Activated CD4-positive, alpha-beta memory T cell treated with anti-CD3 and anti-CD28 coated beads, Interleukin-2, amount 10 ng/mL, durations not matched to agents 7 days and 5 days (primary cell): ENCODE results near the gene DSTN. TPM values are rescaled to one million over a fixed set of nuclear protein-coding genes. Genes with fewer than 3 reads are reported as not detected.

ENCODE experiments used
- CTCF ChIA-PET: fragments of 350-600 bp; sonication (Branson Sonifier 250); formaldehyde crosslinking; loops from one replicate; lab custom pipeline; 2021; ENCODE audit warnings: antibody characterized with exemption, inconsistent platforms; lab: Charles Lee
- POLR2A ChIA-PET: fragments of 350-600 bp; sonication (Branson Sonifier 250); formaldehyde crosslinking; loops from one replicate; lab custom pipeline; 2021; ENCODE audit warnings: antibody characterized with exemption; lab: Charles Lee
- DNase-seq: peaks from one replicate; pipeline ENCODE4 v3.0.0-alpha.2; 2020
- H3K27ac Mint-ChIP-seq: one replicate; pipeline ENCODE4 v1.8.0; 2021; ENCODE audit warnings: mild to moderate bottlenecking, mixed read lengths
- H3K27me3 Mint-ChIP-seq: one replicate; pipeline ENCODE4 v1.8.0; 2021; ENCODE audit warnings: mixed read lengths
- H3K36me3 Mint-ChIP-seq: one replicate; pipeline ENCODE4 v1.8.0; 2021; ENCODE audit warnings: low read depth, mixed read lengths
- H3K4me1 Mint-ChIP-seq: one replicate; pipeline ENCODE4 v1.8.0; 2021; ENCODE audit warnings: mixed read lengths
- H3K4me3 Mint-ChIP-seq: one replicate; pipeline ENCODE4 v1.8.0; 2021; ENCODE audit warnings: mild to moderate bottlenecking, mixed read lengths
- H3K9me3 Mint-ChIP-seq: one replicate; pipeline ENCODE4 v1.8.0; 2021; ENCODE audit warnings: mixed read lengths
- total RNA-seq, 2 experiments: library from RNA; stranded (reverse); gene quantifications; one replicate each; pipeline ENCODE4 v1.2.3, GENCODE V29; 2021

DSTN gene
- total RNA-seq, 2 experiments from 2014 or later, result 104 to 109 TPM

- POLR2A ChIA-PET, result no interaction called here
- DNase-seq, result no peak
- Mint-ChIP-seq H3K4me1 (peaks cover 2% of the 10 kb centered on the region), H3K27ac (no peak overlapping the region), H3K4me3 (no peak overlapping the region), H3K36me3 (peaks cover 48% of the 10 kb centered on the region), H3K9me3 (no peaks in the 10 kb centered on the region), H3K27me3 (no peaks in the 10 kb centered on the region)
- CTCF ChIA-PET, result interaction anchor here (2.0 kb wide), 1 partner anchor 60 kb away, joined by 4 read pairs; no protein-coding TSS in a partner anchor
Observed at GRCh38 chr20:17622086-17622850, 52.4 kb downstream of the DSTN start.

- POLR2A ChIA-PET, result no interaction called here
- no peak overlapping the region for H3K4me3 Mint-ChIP-seq
- H3K9me3 Mint-ChIP-seq, result no peaks in the 10 kb centered on the region
- H3K36me3 Mint-ChIP-seq, result peaks cover 44% of the 10 kb centered on the region
- H3K4me1 Mint-ChIP-seq, result no peaks in the 10 kb centered on the region
- no peak overlapping the region for H3K27ac Mint-ChIP-seq
- no peak for DNase-seq
- H3K27me3 Mint-ChIP-seq, result no peaks in the 10 kb centered on the region
- CTCF ChIA-PET, result no interaction called here
Observed at GRCh38 chr20:17622851-17623508, 53.1 kb downstream of the DSTN start.

- no peak for DNase-seq
- H3K27me3 Mint-ChIP-seq, result no peaks in the 10 kb centered on the region
- no peak overlapping the region for H3K27ac Mint-ChIP-seq
- H3K4me1 Mint-ChIP-seq, result no peaks in the 10 kb centered on the region
- H3K9me3 Mint-ChIP-seq, result no peaks in the 10 kb centered on the region
- CTCF ChIA-PET, result no interaction called here
- H3K36me3 Mint-ChIP-seq, result peaks cover 45% of the 10 kb centered on the region
- POLR2A ChIA-PET, result interaction anchor here (0.6 kb wide), 1 partner anchor 1723 kb away, joined by 3 read pairs; no protein-coding TSS in a partner anchor
- H3K4me3 Mint-ChIP-seq, result no peak overlapping the region
Observed at GRCh38 chr20:17624070-17624469, 54.2 kb downstream of the DSTN start.

- Mint-ChIP-seq H3K4me1 (no peaks in the 10 kb centered on the region), H3K4me3 (no peak overlapping the region), H3K27ac (no peak overlapping the region), H3K36me3 (peaks cover 40% of the 10 kb centered on the region), H3K27me3 (no peaks in the 10 kb centered on the region), H3K9me3 (no peaks in the 10 kb centered on the region)
- no peak for DNase-seq
- ChIA-PET POLR2A (interaction anchor here (1.1 kb wide), 1 partner anchor 55 kb away, joined by 3 read pairs; the partner anchor contains the start of gene DSTN), CTCF (no interaction called here)
Observed at GRCh38 chr20:17624551-17625245, 54.8 kb downstream of the DSTN start.

- ChIA-PET CTCF (no interaction called here), POLR2A (interaction anchor here (1.1 kb wide), 1 partner anchor 56 kb away, joined by 3 read pairs; the partner anchor contains the start of gene DSTN)
- no peak overlapping the region for H3K4me3 Mint-ChIP-seq
Observed at GRCh38 chr20:17625246-17626051, 55.6 kb downstream of the DSTN start.

GRCh38 chr20:17626217-17627007 is 56.5 kb downstream of the DSTN start:
- ChIA-PET POLR2A (no interaction called here), CTCF (interaction anchor here (1.4 kb wide), 1 partner anchor 121 kb away, joined by 3 read pairs; no protein-coding TSS in a partner anchor)
- H3K4me1 Mint-ChIP-seq, result no peaks in the 10 kb centered on the region
- H3K4me3 Mint-ChIP-seq, result no peak overlapping the region
- no peak for DNase-seq
- no peaks in the 10 kb centered on the region for H3K27me3 Mint-ChIP-seq
- no peak overlapping the region for H3K27ac Mint-ChIP-seq
- no peaks in the 10 kb centered on the region for H3K9me3 Mint-ChIP-seq
- H3K36me3 Mint-ChIP-seq, result peaks cover 32% of the 10 kb centered on the region

More at GRCh38 chr20:17625246-17626051, 55.6 kb downstream of the DSTN start:
- no peaks in the 10 kb centered on the region for H3K4me1 Mint-ChIP-seq
- DNase-seq, result no peak
- H3K27me3 Mint-ChIP-seq, result no peaks in the 10 kb centered on the region
- H3K36me3 Mint-ChIP-seq, result peaks cover 40% of the 10 kb centered on the region
- H3K27ac Mint-ChIP-seq, result no peak overlapping the region
- no peaks in the 10 kb centered on the region for H3K9me3 Mint-ChIP-seq

GRCh38 chr20:17627101-17627955 is 57.5 kb downstream of the DSTN start:
- H3K9me3 Mint-ChIP-seq, result no peaks in the 10 kb centered on the region
- CTCF ChIA-PET, result interaction anchor here (1.4 kb wide), 1 partner anchor 122 kb away, joined by 3 read pairs; no protein-coding TSS in a partner anchor
- no peaks in the 10 kb centered on the region for H3K27me3 Mint-ChIP-seq
- peaks cover 32% of the 10 kb centered on the region for H3K36me3 Mint-ChIP-seq
- DNase-seq, result no peak
- no peaks in the 10 kb centered on the region for H3K4me1 Mint-ChIP-seq
- no peak overlapping the region for H3K4me3 Mint-ChIP-seq
- no peak overlapping the region for H3K27ac Mint-ChIP-seq
- POLR2A ChIA-PET, result no interaction called here

- Mint-ChIP-seq H3K36me3 (peaks cover 37% of the 10 kb centered on the region), H3K4me3 (no peak overlapping the region), H3K4me1 (no peaks in the 10 kb centered on the region), H3K9me3 (no peaks in the 10 kb centered on the region), H3K27ac (peak overlapping the region; percentile 56), H3K27me3 (no peaks in the 10 kb centered on the region)
- ChIA-PET CTCF (interaction anchor here (0.7 kb wide), 1 partner anchor 92 kb away, joined by 4 read pairs; no protein-coding TSS in a partner anchor), POLR2A (no interaction called here)
- DNase-seq, result no peak
Observed at GRCh38 chr20:17628101-17628841, 58.4 kb downstream of the DSTN start.

GRCh38 chr20:17629025-17629424 is 59.1 kb downstream of the DSTN start:
- no peaks in the 10 kb centered on the region for H3K4me1 Mint-ChIP-seq
- ChIA-PET POLR2A (no interaction called here), CTCF (interaction anchor here (0.7 kb wide), 1 partner anchor 92 kb away, joined by 4 read pairs; no protein-coding TSS in a partner anchor)
- no peaks in the 10 kb centered on the region for H3K9me3 Mint-ChIP-seq
- no peaks in the 10 kb centered on the region for H3K27me3 Mint-ChIP-seq
- DNase-seq, result no peak
- no peak overlapping the region for H3K27ac Mint-ChIP-seq
- peaks cover 41% of the 10 kb centered on the region for H3K36me3 Mint-ChIP-seq
- no peak overlapping the region for H3K4me3 Mint-ChIP-seq

- no peaks in the 10 kb centered on the region for H3K9me3 Mint-ChIP-seq
- POLR2A ChIA-PET, result no interaction called here
- H3K36me3 Mint-ChIP-seq, result peaks cover 38% of the 10 kb centered on the region
- H3K27me3 Mint-ChIP-seq, result no peaks in the 10 kb centered on the region
- no peak overlapping the region for H3K27ac Mint-ChIP-seq
- no peak overlapping the region for H3K4me3 Mint-ChIP-seq
- H3K4me1 Mint-ChIP-seq, result no peaks in the 10 kb centered on the region
- CTCF ChIA-PET, result no interaction called here
- no peak for DNase-seq
Observed at GRCh38 chr20:17629678-17630089, 59.8 kb downstream of the DSTN start.
